Glutamatergic neuron (in vitro differentiated cells): ENCODE measurements around the gene MTAP. TPM values are rescaled to one million over a fixed set of nuclear protein-coding genes. Genes with fewer than 3 reads are reported as not detected.

Experiments
- DNase-seq: peaks from one replicate; pipeline ENCODE4 v3.0.0; 2022
- H3K27ac Mint-ChIP-seq: one replicate; pipeline ENCODE4 v1.8.0; 2020; ENCODE audit warnings: mild to moderate bottlenecking, mixed read lengths, inconsistent platforms; ENCODE audit not compliant: unreplicated experiment
- H3K27me3 Mint-ChIP-seq: one replicate; pipeline ENCODE4 v1.8.0; 2020; ENCODE audit warnings: mild to moderate bottlenecking, moderate library complexity, mixed read lengths, inconsistent platforms; ENCODE audit not compliant: unreplicated experiment
- H3K36me3 Mint-ChIP-seq: one replicate; pipeline ENCODE4 v1.8.0; 2020; ENCODE audit warnings: mild to moderate bottlenecking, mixed read lengths, inconsistent platforms; ENCODE audit not compliant: unreplicated experiment
- H3K4me1 Mint-ChIP-seq: one replicate; pipeline ENCODE4 v1.8.0; 2020; ENCODE audit warnings: mild to moderate bottlenecking, low read depth, mixed read lengths, inconsistent platforms; ENCODE audit not compliant: unreplicated experiment
- H3K4me3 Mint-ChIP-seq: one replicate; pipeline ENCODE4 v1.8.0; 2020; ENCODE audit warnings: mild to moderate bottlenecking, mixed read lengths, inconsistent platforms; ENCODE audit not compliant: unreplicated experiment
- H3K9me3 Mint-ChIP-seq: one replicate; pipeline ENCODE4 v1.8.0; 2020; ENCODE audit warnings: mild to moderate bottlenecking, moderate library complexity, mixed read lengths, inconsistent platforms; ENCODE audit not compliant: unreplicated experiment
- total RNA-seq: library from RNA; stranded (reverse); fragmentation: NEBNext Ultra II Directional; extraction: Animal tissue kit (Norgen Biotek cat#: 25700); gene quantifications from one replicate; pipeline ENCODE4 v1.2.1, GENCODE V29; 2021; ENCODE audit not compliant: unreplicated experiment
- TF ChIP-seq, protein P1 (sequence below): fragments of 200-600 bp; sonication (generic); IDR thresholded peaks from one replicate; pipeline ENCODE4 v1.5.0; 2021; ENCODE audit not compliant: partially characterized antibody, unreplicated experiment

MTAP gene
- total RNA-seq, 1 donor from 2014 or later, result 48.1 TPM

GRCh38 chr9:21836437-21837161 is 34.2 kb downstream of the MTAP start:
- no peak for DNase-seq
- no peak overlapping the region for H3K4me3 Mint-ChIP-seq
- H3K4me1 Mint-ChIP-seq, result no peaks in the 10 kb centered on the region
- TF ChIP-seq, protein P1, sequence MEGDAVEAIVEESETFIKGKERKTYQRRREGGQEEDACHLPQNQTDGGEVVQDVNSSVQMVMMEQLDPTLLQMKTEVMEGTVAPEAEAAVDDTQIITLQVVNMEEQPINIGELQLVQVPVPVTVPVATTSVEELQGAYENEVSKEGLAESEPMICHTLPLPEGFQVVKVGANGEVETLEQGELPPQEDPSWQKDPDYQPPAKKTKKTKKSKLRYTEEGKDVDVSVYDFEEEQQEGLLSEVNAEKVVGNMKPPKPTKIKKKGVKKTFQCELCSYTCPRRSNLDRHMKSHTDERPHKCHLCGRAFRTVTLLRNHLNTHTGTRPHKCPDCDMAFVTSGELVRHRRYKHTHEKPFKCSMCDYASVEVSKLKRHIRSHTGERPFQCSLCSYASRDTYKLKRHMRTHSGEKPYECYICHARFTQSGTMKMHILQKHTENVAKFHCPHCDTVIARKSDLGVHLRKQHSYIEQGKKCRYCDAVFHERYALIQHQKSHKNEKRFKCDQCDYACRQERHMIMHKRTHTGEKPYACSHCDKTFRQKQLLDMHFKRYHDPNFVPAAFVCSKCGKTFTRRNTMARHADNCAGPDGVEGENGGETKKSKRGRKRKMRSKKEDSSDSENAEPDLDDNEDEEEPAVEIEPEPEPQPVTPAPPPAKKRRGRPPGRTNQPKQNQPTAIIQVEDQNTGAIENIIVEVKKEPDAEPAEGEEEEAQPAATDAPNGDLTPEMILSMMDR, result no peak
- H3K36me3 Mint-ChIP-seq, result peaks cover 24% of the 10 kb centered on the region
- H3K27me3 Mint-ChIP-seq, result peaks cover 4% of the 10 kb centered on the region
- H3K9me3 Mint-ChIP-seq, result peaks cover 3% of the 10 kb centered on the region
- H3K27ac Mint-ChIP-seq, result no peak overlapping the region

GRCh38 chr9:21837501-21837900 is 35.1 kb downstream of the MTAP start:
- peaks cover 32% of the 10 kb centered on the region for H3K36me3 Mint-ChIP-seq
- TF ChIP-seq, protein P1, result no peak
- no peaks in the 10 kb centered on the region for H3K4me1 Mint-ChIP-seq
- H3K27ac Mint-ChIP-seq, result no peak overlapping the region
- peaks cover 4% of the 10 kb centered on the region for H3K9me3 Mint-ChIP-seq
- H3K4me3 Mint-ChIP-seq, result no peak overlapping the region
- DNase-seq, result no peak
- peaks cover 4% of the 10 kb centered on the region for H3K27me3 Mint-ChIP-seq

DNA sequence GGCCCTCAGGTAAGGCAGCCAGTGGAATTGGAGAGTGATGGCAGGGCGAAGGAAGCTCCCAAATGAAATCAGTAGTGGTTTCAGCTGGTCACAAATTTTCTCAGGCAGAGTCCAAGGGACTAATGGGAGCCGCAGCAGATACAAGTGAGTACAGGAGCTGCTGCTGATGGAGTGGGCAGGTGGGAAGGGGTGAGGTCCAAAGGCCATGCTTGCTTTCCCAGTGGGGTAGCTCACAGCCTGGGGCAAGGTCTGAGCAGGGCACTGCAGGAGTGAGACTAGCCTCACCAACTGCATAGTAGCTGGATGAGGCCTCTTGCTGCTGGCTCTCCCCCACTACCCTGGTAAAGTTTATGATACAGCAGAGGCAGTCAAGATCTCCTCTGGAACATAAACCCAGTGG is 38.2 kb downstream of the MTAP start:
- peaks cover 54% of the 10 kb centered on the region for H3K36me3 Mint-ChIP-seq
- H3K4me3 Mint-ChIP-seq, result no peak overlapping the region
- no peak for DNase-seq
- H3K27ac Mint-ChIP-seq, result no peak overlapping the region
- no peaks in the 10 kb centered on the region for H3K4me1 Mint-ChIP-seq
- peaks cover 6% of the 10 kb centered on the region for H3K27me3 Mint-ChIP-seq
- TF ChIP-seq, protein P1, result no peak
- peaks cover 12% of the 10 kb centered on the region for H3K9me3 Mint-ChIP-seq

DNA sequence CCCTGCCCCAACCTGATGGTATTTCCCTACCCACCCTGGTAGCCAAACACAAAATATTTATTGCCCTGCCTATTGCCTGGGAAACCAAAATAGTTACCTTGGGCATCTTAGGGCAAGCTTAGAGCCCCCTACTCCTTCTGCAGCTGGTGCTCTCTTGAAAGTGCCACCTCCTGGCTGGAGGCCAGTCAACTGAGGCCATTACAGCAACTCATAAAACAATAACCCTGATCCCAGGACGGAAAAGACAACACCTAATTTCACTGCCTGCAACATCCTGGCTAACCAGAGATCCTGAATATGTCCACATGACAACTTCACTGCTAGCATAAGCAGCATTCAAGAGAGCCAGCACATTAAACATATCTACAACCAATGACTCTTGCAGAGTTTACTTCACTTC is 38.7 kb downstream of the MTAP start:
- no peak overlapping the region for H3K4me3 Mint-ChIP-seq
- peaks cover 17% of the 10 kb centered on the region for H3K9me3 Mint-ChIP-seq
- no peak for DNase-seq
- H3K4me1 Mint-ChIP-seq, result no peaks in the 10 kb centered on the region
- TF ChIP-seq, protein P1, result no peak
- H3K36me3 Mint-ChIP-seq, result peaks cover 58% of the 10 kb centered on the region
- peaks cover 6% of the 10 kb centered on the region for H3K27me3 Mint-ChIP-seq
- no peak overlapping the region for H3K27ac Mint-ChIP-seq

DNA sequence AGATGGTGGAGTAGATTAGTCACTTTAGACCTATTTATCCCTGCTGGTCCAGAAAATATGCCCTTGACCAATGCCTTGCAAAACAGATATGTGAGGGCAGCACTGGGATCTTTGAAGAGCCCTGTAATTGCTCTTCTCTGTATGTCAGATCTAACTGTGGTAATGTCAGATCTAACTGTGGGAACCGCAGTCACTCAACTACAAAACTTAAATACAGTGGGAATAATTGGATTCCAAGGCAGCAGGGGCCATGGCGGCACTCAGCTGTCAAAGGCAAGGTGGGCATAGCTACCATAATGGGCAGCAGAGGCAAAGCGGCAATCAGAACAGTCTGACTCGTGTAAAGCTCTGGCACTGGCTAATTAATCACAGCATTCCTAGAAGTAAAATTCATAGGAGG is 46.2 kb downstream of the MTAP start:
- Mint-ChIP-seq H3K27me3 (peaks cover 2% of the 10 kb centered on the region), H3K4me3 (no peak overlapping the region), H3K4me1 (no peaks in the 10 kb centered on the region), H3K9me3 (peaks cover 14% of the 10 kb centered on the region), H3K27ac (no peak overlapping the region), H3K36me3 (peaks cover 44% of the 10 kb centered on the region)
- DNase-seq, result no peak
- TF ChIP-seq, protein P1, result no peak
